ENCODE data around the gene MYO1H. TPM values are rescaled to one million over a fixed set of nuclear protein-coding genes. Genes with fewer than 3 reads are reported as not detected.

Gene MYO1H
- total and polyA plus RNA-seq, 2 of the 13 experiments (the other 11 are each of a cell fraction or from before 2014, with no cell fraction given), result not detected

- TF ChIP-seq IRF1 (CRISPR knock-in tag; IDR thresholded peaks at IDR 0.05; ENCODE audit: low read depth) (no peak), MTERF4 (CRISPR knock-in tag; IDR thresholded peaks at IDR 0.05) (no peak), MED8 (CRISPR knock-in tag; IDR thresholded peaks at IDR 0.05; ENCODE audit: insufficient replicate concordance) (no peak), MYPOP (CRISPR knock-in tag; IDR thresholded peaks at IDR 0.05) (no peak; the same call in 1 of the 2 replicates), PITX1 (CRISPR knock-in tag; IDR thresholded peaks at IDR 0.05) (peak; percentile 78; the same call in 1 of the 2 replicates), ZNF280B (CRISPR knock-in tag; IDR thresholded peaks at IDR 0.05; ENCODE audit: borderline replicate concordance) (no peak), HBP1 (CRISPR knock-in tag; IDR thresholded peaks at IDR 0.05; ENCODE audit: low read depth) (no peak), HOMEZ (CRISPR knock-in tag; IDR thresholded peaks at IDR 0.05; ENCODE audit: low read depth) (no peak), POLR2AphosphoS5 (IDR thresholded peaks at IDR 0.05; ENCODE audit: low read depth, low read length) (no peak), ZNF24 (IDR thresholded peaks at IDR 0.05) (no peak), RBAK (CRISPR knock-in tag; IDR thresholded peaks at IDR 0.05) (peak; percentile 18; the same call in 1 of the 2 replicates), MYC (CRISPR knock-in tag; IDR thresholded peaks at IDR 0.05; ENCODE audit: borderline replicate concordance) (peak; percentile 43; the same call in 1 of the 2 replicates), ZNF563 (CRISPR knock-in tag; IDR thresholded peaks at IDR 0.05) (0 out of 2 replicates have a peak, but pooled peaks have one; percentile 46), ZNF614 (CRISPR knock-in tag; IDR thresholded peaks at IDR 0.05; ENCODE audit: borderline replicate concordance) (no peak), ZFP62 (CRISPR knock-in tag; IDR thresholded peaks at IDR 0.05) (no peak), ZBTB46 (CRISPR knock-in tag; IDR thresholded peaks at IDR 0.05; ENCODE audit: borderline replicate concordance) (no peak), ARID3A (IDR thresholded peaks at IDR 0.05; ENCODE audit: low read depth, low read length) (no peak)
Observed at GRCh38 chr12:109307051-109307450, 40.6 kb upstream of the MYO1H start (continued).

All from HepG2 (cell line).